Astrocyte (in vitro differentiated cells and primary cell): ENCODE results near the gene TCF20. TPM values are rescaled to one million over a fixed set of nuclear protein-coding genes. Genes with fewer than 3 reads are reported as not detected.

Experiments used
- DNase-seq: peaks from one replicate; pipeline ENCODE4 v3.0.0-alpha.2; 2010; ENCODE audit warnings: low read depth
- FAIRE-seq: peaks from 2 replicates; lab custom pipeline; 2011; peaks lifted over from hg19 to GRCh38; lab: Jason Lieb, UNC
- H2AFZ ChIP-seq: 2 replicates; pipeline ENCODE4 v1.6.0; 2012; ENCODE audit warnings: low read depth, low read length, inconsistent platforms
- H3K27ac ChIP-seq: 2 replicates; pipeline ENCODE4 v1.5.1; 2011; ENCODE audit warnings: low read depth, low read length, inconsistent platforms
- H3K27me3 ChIP-seq: 2 replicates; pipeline ENCODE4 v1.6.0; 2011; ENCODE audit warnings: low read length, inconsistent platforms; ENCODE audit not compliant: insufficient read depth
- H3K36me3 ChIP-seq: 2 replicates; pipeline ENCODE4 v1.5.1; 2011; ENCODE audit warnings: low read length, inconsistent platforms; ENCODE audit not compliant: insufficient read depth
- H3K4me1 ChIP-seq: 2 replicates; pipeline ENCODE4 v1.5.1; 2011; ENCODE audit warnings: low read length, inconsistent platforms; ENCODE audit not compliant: insufficient read depth
- H3K4me2 ChIP-seq: 2 replicates; pipeline ENCODE4 v1.6.0; 2012; ENCODE audit warnings: low read length, inconsistent platforms
- H3K4me3 ChIP-seq: 2 replicates; pipeline ENCODE4 v1.5.1; 2011; ENCODE audit warnings: low read depth, mild to moderate bottlenecking, low read length, inconsistent platforms; ENCODE audit not compliant: insufficient read depth
- H3K79me2 ChIP-seq: 2 replicates; pipeline ENCODE4 v1.6.0; 2012; ENCODE audit warnings: mild to moderate bottlenecking, low read length, inconsistent platforms; ENCODE audit not compliant: insufficient read depth
- H3K9ac ChIP-seq: 2 replicates; pipeline ENCODE4 v1.6.0; 2012; ENCODE audit warnings: mild to moderate bottlenecking, low read length, inconsistent platforms
- H3K9me3 ChIP-seq: 2 replicates; pipeline ENCODE4 v1.5.1; 2012; ENCODE audit warnings: low read depth, mild to moderate bottlenecking, low read length, inconsistent platforms; ENCODE audit not compliant: insufficient read depth
- H4K20me1 ChIP-seq: 2 replicates; pipeline ENCODE4 v1.6.0; 2012; ENCODE audit warnings: low read length, inconsistent platforms; ENCODE audit not compliant: insufficient read depth
- H3K27ac Mint-ChIP-seq: one replicate; pipeline ENCODE4 v1.8.0; 2021; ENCODE audit warnings: mild to moderate bottlenecking, mixed read lengths; ENCODE audit not compliant: unreplicated experiment
- H3K27me3 Mint-ChIP-seq: one replicate; pipeline ENCODE4 v1.8.0; 2021; ENCODE audit warnings: low read depth, mixed read lengths; ENCODE audit not compliant: unreplicated experiment
- H3K36me3 Mint-ChIP-seq: one replicate; pipeline ENCODE4 v1.8.0; 2021; ENCODE audit warnings: low read depth, mixed read lengths; ENCODE audit not compliant: unreplicated experiment
- H3K4me1 Mint-ChIP-seq: one replicate; pipeline ENCODE4 v1.8.0; 2021; ENCODE audit warnings: low read depth, mixed read lengths; ENCODE audit not compliant: unreplicated experiment
- H3K4me3 Mint-ChIP-seq: one replicate; pipeline ENCODE4 v1.8.0; 2021; ENCODE audit warnings: mild to moderate bottlenecking, moderate library complexity, mixed read lengths; ENCODE audit not compliant: unreplicated experiment
- H3K9me3 Mint-ChIP-seq: one replicate; pipeline ENCODE4 v1.8.0; 2021; ENCODE audit warnings: mild to moderate bottlenecking, mixed read lengths; ENCODE audit not compliant: unreplicated experiment
- EZH2 ChIP-seq: IDR thresholded peaks from 2 replicates; pipeline ENCODE4 v1.6.1; 2012; ENCODE audit warnings: mild to moderate bottlenecking, low read length, inconsistent platforms; ENCODE audit not compliant: insufficient read depth
- total RNA-seq: library from RNA; stranded (reverse); gene quantifications from 2 replicates; pipeline ENCODE4 v1.2.1, GENCODE V29; 2021
- TF ChIP-seq, protein P1 (sequence below): IDR thresholded peaks from 2 replicates; pipeline ENCODE4 v1.5.1; 2011; ENCODE audit warnings: low read depth, mild to moderate bottlenecking, inconsistent platforms, low read length, moderate library complexity; ENCODE audit not compliant: insufficient read depth

The TCF20 gene
- total RNA-seq, 1 donor from 2014 or later = 37.6 TPM

- Histone ChIP-seq H3K9me3 (no peaks in the 10 kb centered on the region), H3K4me1 (peaks cover 16% of the 10 kb centered on the region), H3K36me3 (no peaks in the 10 kb centered on the region), H3K4me3 (no peak overlapping the region), H3K9ac (no peak overlapping the region), H3K4me2 (no peak overlapping the region), H3K27me3 (peaks cover 2% of the 10 kb centered on the region), H3K79me2 (no peaks in the 10 kb centered on the region), H3K27ac (no peak overlapping the region), H4K20me1 (peaks cover 69% of the 10 kb centered on the region), H2AFZ (no peak overlapping the region)
- H3K4me3 Mint-ChIP-seq = no peak overlapping the region
- no peak for DNase-seq
- H3K36me3 Mint-ChIP-seq = no peaks in the 10 kb centered on the region
- H3K27me3 Mint-ChIP-seq = peaks cover 23% of the 10 kb centered on the region
- no peaks in the 10 kb centered on the region for H3K9me3 Mint-ChIP-seq
- H3K4me1 Mint-ChIP-seq = peaks cover 15% of the 10 kb centered on the region
- FAIRE-seq = no peak
- no peak for TF ChIP-seq EZH2
- TF ChIP-seq, protein P1, sequence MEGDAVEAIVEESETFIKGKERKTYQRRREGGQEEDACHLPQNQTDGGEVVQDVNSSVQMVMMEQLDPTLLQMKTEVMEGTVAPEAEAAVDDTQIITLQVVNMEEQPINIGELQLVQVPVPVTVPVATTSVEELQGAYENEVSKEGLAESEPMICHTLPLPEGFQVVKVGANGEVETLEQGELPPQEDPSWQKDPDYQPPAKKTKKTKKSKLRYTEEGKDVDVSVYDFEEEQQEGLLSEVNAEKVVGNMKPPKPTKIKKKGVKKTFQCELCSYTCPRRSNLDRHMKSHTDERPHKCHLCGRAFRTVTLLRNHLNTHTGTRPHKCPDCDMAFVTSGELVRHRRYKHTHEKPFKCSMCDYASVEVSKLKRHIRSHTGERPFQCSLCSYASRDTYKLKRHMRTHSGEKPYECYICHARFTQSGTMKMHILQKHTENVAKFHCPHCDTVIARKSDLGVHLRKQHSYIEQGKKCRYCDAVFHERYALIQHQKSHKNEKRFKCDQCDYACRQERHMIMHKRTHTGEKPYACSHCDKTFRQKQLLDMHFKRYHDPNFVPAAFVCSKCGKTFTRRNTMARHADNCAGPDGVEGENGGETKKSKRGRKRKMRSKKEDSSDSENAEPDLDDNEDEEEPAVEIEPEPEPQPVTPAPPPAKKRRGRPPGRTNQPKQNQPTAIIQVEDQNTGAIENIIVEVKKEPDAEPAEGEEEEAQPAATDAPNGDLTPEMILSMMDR = no peak
- H3K27ac Mint-ChIP-seq = no peak overlapping the region
Observed at GRCh38 chr22:42314709-42315391, 44.4 kb upstream of the TCF20 start.

DNA sequence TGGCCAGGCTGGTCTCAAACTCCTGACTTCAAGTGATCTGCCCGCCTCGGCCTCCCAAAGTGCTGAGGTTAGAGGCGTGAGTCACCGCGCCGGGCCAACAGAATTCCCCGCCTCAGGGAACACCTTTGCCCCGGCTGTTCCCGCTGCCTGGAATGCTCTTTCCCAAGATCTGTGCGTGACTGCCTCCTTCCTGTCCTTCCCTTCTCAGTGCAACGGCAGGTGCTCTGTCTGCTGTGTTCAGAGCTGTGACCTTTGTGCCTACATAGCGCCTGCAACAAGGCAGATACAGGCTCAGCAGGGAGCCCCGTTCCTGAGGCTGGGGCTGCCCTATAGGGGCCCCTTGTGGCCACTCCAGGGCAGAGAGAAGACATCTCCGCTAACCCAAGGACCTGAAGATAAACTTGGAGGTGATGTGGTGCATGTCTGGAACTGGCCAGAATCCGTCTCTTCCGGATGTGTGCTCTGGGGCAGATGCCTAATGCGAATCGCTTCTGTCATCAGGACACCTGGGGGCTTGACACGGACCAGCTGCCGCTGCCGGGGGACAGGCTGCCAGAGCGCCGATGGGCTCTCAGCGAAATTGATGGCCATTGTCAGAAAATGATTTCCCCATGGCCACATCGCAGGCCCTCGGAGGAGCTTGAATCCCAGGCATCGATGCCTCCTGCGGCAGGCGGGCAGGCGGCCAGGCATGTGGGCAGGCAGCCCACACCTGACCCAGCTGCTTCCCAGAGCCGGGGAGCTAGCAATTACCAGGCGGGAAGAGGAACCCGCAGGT lies 43.5 kb upstream of the TCF20 start:
- Mint-ChIP-seq H3K4me3 (no peak overlapping the region), H3K4me1 (peaks cover 14% of the 10 kb centered on the region), H3K27ac (peak overlapping the region; percentile 77), H3K9me3 (no peaks in the 10 kb centered on the region), H3K36me3 (no peaks in the 10 kb centered on the region), H3K27me3 (peaks cover 26% of the 10 kb centered on the region)
- DNase-seq (peak; percentile 47), FAIRE-seq (no peak)
- no peak overlapping the region for H3K27ac ChIP-seq
- TF ChIP-seq EZH2 = no peak
- TF ChIP-seq, protein P1 = no peak
- peak overlapping the region; percentile 6 for H3K4me2 ChIP-seq
- no peaks in the 10 kb centered on the region for H3K9me3 ChIP-seq
- H2AFZ ChIP-seq = no peak overlapping the region
- H3K4me3 ChIP-seq = no peak overlapping the region
- H3K9ac ChIP-seq = no peak overlapping the region
- H3K4me1 ChIP-seq = peaks cover 16% of the 10 kb centered on the region
- no peaks in the 10 kb centered on the region for H3K79me2 ChIP-seq
- no peaks in the 10 kb centered on the region for H3K36me3 ChIP-seq
- peaks cover 2% of the 10 kb centered on the region for H3K27me3 ChIP-seq
- peaks cover 63% of the 10 kb centered on the region for H4K20me1 ChIP-seq

GRCh38 chr22:42313204-42313603 lies 42.8 kb upstream of the TCF20 start:
- Histone ChIP-seq H3K4me1 (peaks cover 16% of the 10 kb centered on the region), H3K27me3 (peaks cover 2% of the 10 kb centered on the region), H3K4me3 (no peak overlapping the region), H3K9ac (no peak overlapping the region), H3K4me2 (no peak overlapping the region), H4K20me1 (peaks cover 58% of the 10 kb centered on the region), H3K36me3 (no peaks in the 10 kb centered on the region), H3K27ac (no peak overlapping the region), H3K9me3 (no peaks in the 10 kb centered on the region), H3K79me2 (no peaks in the 10 kb centered on the region), H2AFZ (no peak overlapping the region)
- Mint-ChIP-seq H3K4me3 (no peak overlapping the region), H3K36me3 (no peaks in the 10 kb centered on the region), H3K27me3 (peaks cover 29% of the 10 kb centered on the region), H3K4me1 (peaks cover 14% of the 10 kb centered on the region), H3K27ac (peak overlapping the region; percentile 78), H3K9me3 (no peaks in the 10 kb centered on the region)
- DNase-seq (no peak), FAIRE-seq (no peak)
- no peak for TF ChIP-seq EZH2
- TF ChIP-seq, protein P1 = no peak
